T-helper 2 cell treated with Interferon-gamma antibody and Interleukin-4, amounts not matched to agents 5 μg/mL and 100 μg/mL, for 36 hours (primary cell): Measurements from ENCODE around the gene KCNJ12.

Experiments used
- DNase-seq: peaks from one replicate; pipeline ENCODE4 v3.0.0; 2021; ENCODE audit warnings: low spot score
- H3K27ac Mint-ChIP-seq: one replicate; pipeline ENCODE4 v1.8.0; 2021; ENCODE audit warnings: mild to moderate bottlenecking, mixed read lengths
- H3K27me3 Mint-ChIP-seq: one replicate; pipeline ENCODE4 v1.8.0; 2021; ENCODE audit warnings: low read depth, mixed read lengths
- H3K36me3 Mint-ChIP-seq: one replicate; pipeline ENCODE4 v1.8.0; 2021; ENCODE audit warnings: low read depth, mixed read lengths
- H3K4me1 Mint-ChIP-seq: one replicate; pipeline ENCODE4 v1.8.0; 2021; ENCODE audit warnings: low read depth, mixed read lengths
- H3K4me3 Mint-ChIP-seq: one replicate; pipeline ENCODE4 v1.8.0; 2022; ENCODE audit warnings: mild to moderate bottlenecking, moderate library complexity, mixed read lengths
- H3K9me3 Mint-ChIP-seq: one replicate; pipeline ENCODE4 v1.8.0; 2021; ENCODE audit warnings: mixed read lengths

Gene KCNJ12

GRCh38 chr17:21355586-21355985 is 20.6 kb upstream of the KCNJ12 start:
- Mint-ChIP-seq H3K36me3 (no peaks in the 10 kb centered on the region), H3K9me3 (no peaks in the 10 kb centered on the region), H3K4me3 (no peak overlapping the region), H3K27me3 (no peaks in the 10 kb centered on the region), H3K27ac (no peak overlapping the region), H3K4me1 (no peaks in the 10 kb centered on the region)
- no peak for DNase-seq

DNA sequence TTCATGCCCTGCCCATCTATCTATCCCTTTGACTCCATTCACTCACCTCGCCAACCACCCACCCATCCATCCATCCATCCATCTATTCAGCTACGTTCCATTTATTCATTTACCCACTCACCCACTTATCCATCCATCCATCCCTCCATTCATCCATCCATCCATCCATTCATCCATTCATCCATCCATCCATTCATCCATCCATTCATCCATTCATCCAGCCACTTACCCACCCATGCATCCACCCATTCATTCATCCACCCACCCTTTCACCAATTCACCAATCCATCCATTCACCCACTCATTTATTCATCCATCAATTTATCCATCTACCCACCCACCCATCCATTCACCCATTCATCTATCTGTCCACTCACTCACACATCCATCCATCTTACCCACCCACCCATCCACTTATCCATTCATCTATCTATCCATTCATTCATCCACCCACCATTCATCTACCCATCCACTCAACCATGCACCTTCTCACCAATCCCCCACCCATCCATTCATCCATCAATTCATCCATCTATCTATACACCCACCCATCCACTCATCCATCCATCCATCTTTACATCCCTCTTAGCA is 19.5 kb upstream of the KCNJ12 start:
- no peaks in the 10 kb centered on the region for H3K4me1 Mint-ChIP-seq
- no peak for DNase-seq
- no peaks in the 10 kb centered on the region for H3K36me3 Mint-ChIP-seq
- no peak overlapping the region for H3K4me3 Mint-ChIP-seq
- no peak overlapping the region for H3K27ac Mint-ChIP-seq
- no peaks in the 10 kb centered on the region for H3K27me3 Mint-ChIP-seq
- no peaks in the 10 kb centered on the region for H3K9me3 Mint-ChIP-seq

GRCh38 chr17:21357281-21357680 is 18.9 kb upstream of the KCNJ12 start:
- no peaks in the 10 kb centered on the region for H3K9me3 Mint-ChIP-seq

DNA sequence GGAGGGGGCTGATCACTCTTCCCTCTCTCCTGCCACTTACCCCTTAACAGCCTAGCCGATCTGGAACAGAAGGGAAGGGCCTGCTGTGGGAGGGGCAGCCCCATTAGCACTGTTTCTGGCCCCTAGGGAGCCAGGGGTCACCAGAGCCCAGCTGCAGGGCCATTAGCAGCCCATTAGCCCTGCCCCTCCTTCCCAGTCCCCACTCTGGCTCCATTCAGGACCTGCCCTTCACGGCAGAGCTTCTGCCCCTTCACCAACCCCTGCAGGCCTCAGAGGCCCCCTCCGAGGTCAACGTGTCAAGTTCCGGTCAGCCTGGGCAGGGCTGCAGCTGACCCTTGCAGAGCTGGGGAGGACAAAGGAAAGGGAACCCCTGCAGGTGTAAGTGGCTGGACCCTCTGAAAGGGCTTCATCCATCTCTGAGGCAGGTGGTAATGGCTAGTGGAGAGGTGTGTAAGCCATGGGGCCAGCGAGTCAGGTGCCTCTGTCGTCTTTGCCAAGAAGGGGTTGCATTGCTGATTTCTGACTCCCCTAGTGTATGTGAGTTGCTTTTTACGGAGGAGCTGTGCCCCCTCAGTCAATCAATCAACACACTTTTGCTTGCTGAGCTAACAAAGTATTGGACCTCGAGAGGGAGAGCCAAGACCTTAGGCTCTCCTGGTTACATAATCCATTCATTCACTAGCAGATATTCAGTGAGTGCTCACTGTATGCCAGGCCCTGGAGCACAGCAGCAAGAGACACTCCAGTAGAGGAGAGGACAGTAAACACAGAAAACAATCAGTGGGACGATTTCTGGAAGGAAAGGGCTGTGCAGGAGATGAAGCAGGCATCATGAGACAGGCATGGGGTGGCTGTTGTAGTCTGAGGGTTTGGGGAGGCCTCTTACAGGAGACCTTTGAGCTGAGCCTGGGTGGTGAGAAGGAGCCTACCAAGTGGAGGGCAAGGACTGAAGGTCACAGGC is 18.2 kb upstream of the KCNJ12 start:
- Mint-ChIP-seq H3K9me3 (no peaks in the 10 kb centered on the region), H3K27me3 (no peaks in the 10 kb centered on the region), H3K36me3 (no peaks in the 10 kb centered on the region), H3K27ac (no peak overlapping the region), H3K4me1 (no peaks in the 10 kb centered on the region), H3K4me3 (no peak overlapping the region)
- no peak for DNase-seq

More at GRCh38 chr17:21357281-21357680, 18.9 kb upstream of the KCNJ12 start:
- Mint-ChIP-seq H3K27ac (no peak overlapping the region), H3K4me3 (no peak overlapping the region), H3K27me3 (no peaks in the 10 kb centered on the region), H3K36me3 (no peaks in the 10 kb centered on the region), H3K4me1 (no peaks in the 10 kb centered on the region)
- DNase-seq, result no peak

GRCh38 chr17:21358682-21359482 is 17.3 kb upstream of the KCNJ12 start:
- H3K4me1 Mint-ChIP-seq, result no peaks in the 10 kb centered on the region
- no peak overlapping the region for H3K27ac Mint-ChIP-seq
- no peak overlapping the region for H3K4me3 Mint-ChIP-seq
- DNase-seq, result no peak
- H3K27me3 Mint-ChIP-seq, result no peaks in the 10 kb centered on the region
- H3K36me3 Mint-ChIP-seq, result no peaks in the 10 kb centered on the region
- no peaks in the 10 kb centered on the region for H3K9me3 Mint-ChIP-seq

GRCh38 chr17:21359483-21359840 is 16.7 kb upstream of the KCNJ12 start:
- H3K27ac Mint-ChIP-seq, result no peak overlapping the region
- no peaks in the 10 kb centered on the region for H3K27me3 Mint-ChIP-seq
- no peaks in the 10 kb centered on the region for H3K4me1 Mint-ChIP-seq
- no peak for DNase-seq
- no peaks in the 10 kb centered on the region for H3K9me3 Mint-ChIP-seq
- no peaks in the 10 kb centered on the region for H3K36me3 Mint-ChIP-seq
- no peak overlapping the region for H3K4me3 Mint-ChIP-seq

GRCh38 chr17:21360048-21360447 is 16.1 kb upstream of the KCNJ12 start:
- DNase-seq, result no peak
- Mint-ChIP-seq H3K36me3 (no peaks in the 10 kb centered on the region), H3K4me3 (no peak overlapping the region), H3K9me3 (no peaks in the 10 kb centered on the region), H3K27ac (no peak overlapping the region), H3K27me3 (no peaks in the 10 kb centered on the region), H3K4me1 (no peaks in the 10 kb centered on the region)

GRCh38 chr17:21361020-21361809 is 14.9 kb upstream of the KCNJ12 start:
- H3K27ac Mint-ChIP-seq, result no peak overlapping the region
- H3K4me1 Mint-ChIP-seq, result no peaks in the 10 kb centered on the region
- H3K36me3 Mint-ChIP-seq, result no peaks in the 10 kb centered on the region
- no peaks in the 10 kb centered on the region for H3K27me3 Mint-ChIP-seq
- no peak for DNase-seq
- no peak overlapping the region for H3K4me3 Mint-ChIP-seq
- no peaks in the 10 kb centered on the region for H3K9me3 Mint-ChIP-seq

DNA sequence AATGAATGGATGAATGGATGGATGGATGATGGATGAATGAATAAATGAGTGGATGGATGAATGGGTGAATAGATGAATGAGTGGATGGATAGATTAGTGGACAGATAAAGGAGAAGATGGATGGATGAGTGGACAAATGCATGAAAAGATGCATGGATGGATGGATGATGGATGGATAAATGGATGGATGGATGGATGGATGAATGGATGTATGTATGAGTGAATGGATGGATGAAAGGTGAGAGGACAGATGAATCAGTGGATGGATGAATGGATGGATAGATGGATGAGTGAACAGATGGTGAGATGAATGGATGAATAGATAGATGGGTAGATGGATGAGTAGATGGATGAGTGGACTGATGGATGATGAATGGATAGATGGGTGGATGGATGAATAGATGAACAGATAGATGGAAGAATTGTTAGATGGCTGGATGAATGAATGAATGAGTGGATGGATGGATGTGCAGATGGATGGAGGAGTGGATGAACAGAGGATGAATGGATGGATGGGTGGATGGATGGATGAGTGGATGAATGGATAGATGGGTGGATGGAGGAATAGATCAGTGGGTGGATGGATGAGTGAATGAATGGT is 13.7 kb upstream of the KCNJ12 start:
- Mint-ChIP-seq H3K27me3 (no peaks in the 10 kb centered on the region), H3K4me1 (no peaks in the 10 kb centered on the region), H3K9me3 (no peaks in the 10 kb centered on the region), H3K4me3 (no peak overlapping the region), H3K36me3 (no peaks in the 10 kb centered on the region), H3K27ac (no peak overlapping the region)
- no peak for DNase-seq

DNA sequence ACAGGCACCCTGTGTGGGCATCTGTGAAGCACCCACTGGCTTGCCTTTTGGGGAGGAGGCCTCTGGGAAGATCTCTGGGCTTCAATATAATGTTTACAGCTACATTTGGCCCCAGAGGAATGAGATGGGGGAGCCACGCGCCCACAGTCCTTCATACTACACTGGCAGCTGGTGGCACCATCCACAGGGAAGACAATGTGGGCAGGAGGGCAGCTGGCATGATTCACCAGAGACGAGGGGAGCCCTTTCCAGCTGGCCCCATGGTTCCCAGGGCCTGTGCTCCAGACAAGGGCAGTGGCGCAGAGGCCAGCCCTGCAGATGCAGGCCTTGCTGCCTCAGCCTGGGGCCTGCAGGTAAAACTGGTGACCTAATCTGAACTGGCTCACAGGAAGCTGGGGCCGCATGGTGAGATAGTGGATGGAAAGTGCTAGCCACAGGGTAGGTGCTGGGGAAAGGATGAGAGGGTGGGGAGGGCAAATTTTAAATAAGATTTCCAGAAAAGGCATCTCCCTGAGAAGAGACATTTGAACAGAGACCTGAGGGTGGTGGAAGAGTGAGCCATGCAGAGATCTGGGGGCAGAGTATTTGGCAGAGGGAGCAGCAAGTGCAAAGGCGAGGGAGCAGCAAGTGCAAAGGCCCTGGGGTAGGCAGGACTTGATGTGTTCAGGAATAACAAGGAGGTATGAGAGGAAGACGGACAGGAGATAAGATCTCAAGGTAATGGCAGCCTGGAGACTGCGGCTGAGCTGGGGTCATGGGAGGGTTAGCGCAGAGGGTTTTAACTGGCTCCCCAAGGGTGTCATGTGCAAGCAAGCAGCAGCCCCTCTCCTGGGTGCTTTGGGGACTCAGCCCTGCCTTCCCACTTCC is 12.1 kb upstream of the KCNJ12 start:
- Mint-ChIP-seq H3K36me3 (no peaks in the 10 kb centered on the region), H3K27ac (no peak overlapping the region), H3K4me1 (no peaks in the 10 kb centered on the region), H3K4me3 (no peak overlapping the region), H3K27me3 (no peaks in the 10 kb centered on the region), H3K9me3 (no peaks in the 10 kb centered on the region)
- DNase-seq, result no peak

GRCh38 chr17:21365016-21365415 is 11.1 kb upstream of the KCNJ12 start:
- H3K36me3 Mint-ChIP-seq, result no peaks in the 10 kb centered on the region
- H3K27ac Mint-ChIP-seq, result no peak overlapping the region
- no peak overlapping the region for H3K4me3 Mint-ChIP-seq
- no peaks in the 10 kb centered on the region for H3K27me3 Mint-ChIP-seq
- DNase-seq, result no peak
- no peaks in the 10 kb centered on the region for H3K4me1 Mint-ChIP-seq
- no peaks in the 10 kb centered on the region for H3K9me3 Mint-ChIP-seq

- no peak for DNase-seq
- H3K27ac Mint-ChIP-seq, result no peak overlapping the region
- H3K36me3 Mint-ChIP-seq, result no peaks in the 10 kb centered on the region
- H3K9me3 Mint-ChIP-seq, result no peaks in the 10 kb centered on the region
- H3K27me3 Mint-ChIP-seq, result peaks cover 2% of the 10 kb centered on the region
- no peaks in the 10 kb centered on the region for H3K4me1 Mint-ChIP-seq
- H3K4me3 Mint-ChIP-seq, result no peak overlapping the region
Measured at GRCh38 chr17:21368545-21369246, 7.5 kb upstream of the KCNJ12 start.
